Kidney (tissue), 22 donors: Measurements from ENCODE around the gene SURF6. TPM values are rescaled to one million over a fixed set of nuclear protein-coding genes. Genes with fewer than 3 reads are reported as not detected.

Experiments
- DNase-seq, 5 donors: peaks; one replicate each; pipeline ENCODE4 v3.0.0-alpha.2; 2013 to 2020
- FAIRE-seq: peaks from 2 replicates; lab custom pipeline; 2012; peaks lifted over from hg19 to GRCh38; lab: Jason Lieb, UNC
- H3K27ac ChIP-seq, 2 donors: one replicate each; pipeline ENCODE4 v1.7.0; 2013; ENCODE audit warnings: low read depth in 2 of 2, low read length in 2 of 2, inconsistent platforms in 1 of 2
- H3K27me3 ChIP-seq: one replicate; pipeline ENCODE4 v1.7.1; 2013; ENCODE audit warnings: low read length, inconsistent platforms; ENCODE audit not compliant: control insufficient read depth, insufficient read depth
- H3K36me3 ChIP-seq, 3 donors: one replicate each; pipeline versions ENCODE4 v1.7.0 to v1.7.1; 2013; ENCODE audit warnings: low read length in 3 of 3, control low read depth in 1 of 3, inconsistent platforms in 1 of 3; ENCODE audit not compliant: insufficient read depth in 3 of 3, control insufficient read depth in 2 of 3
- H3K4me1 ChIP-seq, 3 donors: one replicate each; pipeline versions ENCODE4 v1.7.0 to v1.7.1; 2013; ENCODE audit warnings: low read length in 3 of 3, inconsistent platforms in 1 of 3, low read depth in 1 of 3; ENCODE audit not compliant: control insufficient read depth in 2 of 3, insufficient read depth in 2 of 3
- H3K4me3 ChIP-seq, 3 donors: one replicate each; pipeline versions ENCODE4 v1.7.0 to v1.8.1; 2013; ENCODE audit warnings: low read length in 3 of 3, control low read depth in 1 of 3, inconsistent platforms in 1 of 3
- H3K9ac ChIP-seq, 3 donors: one replicate each; pipeline versions ENCODE4 v1.7.0 to v1.7.1; 2013; ENCODE audit warnings: low read length in 3 of 3, control low read depth in 1 of 3, inconsistent platforms in 1 of 3
- H3K9me3 ChIP-seq, 3 donors: one replicate each; pipeline versions ENCODE4 v1.7.0 to v1.7.1; 2013; ENCODE audit warnings: low read length in 3 of 3, control low read depth in 1 of 3, inconsistent platforms in 1 of 3; ENCODE audit not compliant: control insufficient read depth in 2 of 3, insufficient read depth in 1 of 3
- CTCF ChIP-seq: IDR thresholded peaks from 3 replicates; pipeline ENCODE4 v1.5.1; 2012; ENCODE audit warnings: mild to moderate bottlenecking, moderate library complexity, borderline replicate concordance; ENCODE audit not compliant: insufficient read depth; ENCODE audit errors: extremely low read depth
- intact Hi-C: fragments of 100-400 bp; cut with DNase I; formaldehyde crosslinking; loops from one replicate; pipeline ENCODE4 v1.11.1; 2022
- long read RNA-seq, 10 donors: library from polyadenylated mRNA in 1 of 10; unstranded in 1 of 10; transcript quantifications; one replicate each; pipeline ENCODE4 v2.0.0 and lab custom pipeline, GENCODE V29; 2021 to 2026
- polyA plus RNA-seq: library from polyadenylated mRNA; stranded (reverse); fragments of 350-450 nt; fragmentation: Illumina TruSeq; extraction: RNeasy Lipid Tissue Mini Kit (QIAGEN cat#74804); gene quantifications from one replicate; pipeline ENCODE4 v1.2.3, GENCODE V29; 2014; ENCODE audit warnings: low read depth, low replicate concordance; ENCODE audit not compliant: insufficient read depth
- total RNA-seq: library from RNA; stranded (reverse); fragmentation: NEBNext Ultra II Directional; extraction: Animal tissue kit (Norgen Biotek cat#: 25700); gene quantifications from one replicate; pipeline ENCODE4 v1.2.1, GENCODE V29; 2021
- donor health status: control.
- donor health status: control.
- donor health status: control.
- donor health status: control.
- donor health status: control.
- donor health status: DM: yes; HTN: yes; CAD: no.
- donor health status: Normal renal cell carcinoma (clear cell type).

Gene SURF6
- 17.3 TPM for total RNA-seq
- 16.8 TPM for polyA plus RNA-seq
- long read RNA-seq, donor 1, full-length matches to known transcripts, result 9 of 9 reads
- long read RNA-seq, donor 1, partial matches to known transcripts, result 0 of 9 reads
- long read RNA-seq, donor 1, other reads (novel, unspliced or antisense), result 0 of 9 reads
- long read RNA-seq, donor 2, full-length matches to known transcripts, result 6 of 6 reads
- long read RNA-seq, donor 2, partial matches to known transcripts, result 0 of 6 reads
- long read RNA-seq, donor 2, other reads (novel, unspliced or antisense), result 0 of 6 reads
- long read RNA-seq, donor 3, full-length matches to known transcripts, result 13 of 13 reads
- long read RNA-seq, donor 3, partial matches to known transcripts, result 0 of 13 reads
- long read RNA-seq, donor 3, other reads (novel, unspliced or antisense), result 0 of 13 reads
- long read RNA-seq, donor 4, full-length matches to known transcripts, result 12 of 12 reads
- long read RNA-seq, donor 4, partial matches to known transcripts, result 0 of 12 reads
- long read RNA-seq, donor 4, other reads (novel, unspliced or antisense), result 0 of 12 reads
- long read RNA-seq, donor 5, result 0 reads
- long read RNA-seq, donor 6, full-length matches to known transcripts, result 1 of 1 reads
- long read RNA-seq, donor 6, partial matches to known transcripts, result 0 of 1 reads
- long read RNA-seq, donor 6, other reads (novel, unspliced or antisense), result 0 of 1 reads
- long read RNA-seq, donor 7, full-length matches to known transcripts, result 38 of 64 reads
- long read RNA-seq, donor 7, partial matches to known transcripts, result 7 of 64 reads
- long read RNA-seq, donor 7, other reads (novel, unspliced or antisense), result 19 of 64 reads
- long read RNA-seq, donor 8, full-length matches to known transcripts, result 7 of 7 reads
- long read RNA-seq, donor 8, partial matches to known transcripts, result 0 of 7 reads
- long read RNA-seq, donor 8, other reads (novel, unspliced or antisense), result 0 of 7 reads
- long read RNA-seq, donor 9, full-length matches to known transcripts, result 6 of 6 reads
- long read RNA-seq, donor 9, partial matches to known transcripts, result 0 of 6 reads
- long read RNA-seq, donor 9, other reads (novel, unspliced or antisense), result 0 of 6 reads
- long read RNA-seq, donor 10, full-length matches to known transcripts, result 8 of 8 reads
- long read RNA-seq, donor 10, partial matches to known transcripts, result 0 of 8 reads
- long read RNA-seq, donor 10, other reads (novel, unspliced or antisense), result 0 of 8 reads

GRCh38 chr9:133335924-133336811 is at the start of gene SURF6:
Gene SURF6, minus strand, starts transcription at chr9:133336188. Its CDS starts 56 bp downstream, at chr9:133336132.
- H3K27me3 ChIP-seq, result no peaks in the 10 kb centered on the region
- H3K36me3 ChIP-seq, result peaks cover 0 to 21% (median 20%) of the 10 kb centered on the region in 3 donors
- H3K4me3 ChIP-seq, result peak within 1 kb of the TSS; percentile 70 to 88 (median 78)
- intact Hi-C loops, result loop anchor here (10.0 kb wide), 1 partner anchor 151 kb away; no protein-coding TSS in a partner anchor
- no peak for FAIRE-seq
- peak within 1 kb of the TSS; percentile 72 to 85 (median 73) for H3K9ac ChIP-seq
- H3K27ac ChIP-seq, result peak within 1 kb of the TSS; percentile 47 to 67
- no peaks in the 10 kb centered on the region for H3K9me3 ChIP-seq
- DNase-seq, result peak; percentile 91 to 97 (median 94)
- peak; percentile 21 for TF ChIP-seq CTCF
- H3K4me1 ChIP-seq, result peaks cover 0 to 22% (median 0%) of the 10 kb centered on the region in 3 donors

- FAIRE-seq (no peak), DNase-seq (no peak)
- Histone ChIP-seq H3K27me3 (no peaks in the 10 kb centered on the region), H3K4me3 (no peak overlapping the region), H3K36me3 (peaks cover 0 to 3% (median 0%) of the 10 kb centered on the region in 3 donors), H3K9me3 (peaks cover 0 to 4% (median 0%) of the 10 kb centered on the region in 3 donors), H3K9ac (no peak overlapping the region), H3K27ac (no peak overlapping the region), H3K4me1 (no peaks in the 10 kb centered on the region)
- TF ChIP-seq CTCF, result no peak
- intact Hi-C loops, result no loop called here
Measured at GRCh38 chr9:133385452-133385851, 49.5 kb upstream of the SURF6 start.

GRCh38 chr9:133384736-133385321 is 48.8 kb upstream of the SURF6 start:
- FAIRE-seq, result no peak
- TF ChIP-seq CTCF, result no peak
- H3K9me3 ChIP-seq, result peaks cover 0 to 4% (median 0%) of the 10 kb centered on the region in 3 donors
- H3K27me3 ChIP-seq, result no peaks in the 10 kb centered on the region
- H3K4me3 ChIP-seq, result no peak overlapping the region
- DNase-seq, result no peak
- no peaks in the 10 kb centered on the region for H3K4me1 ChIP-seq
- H3K36me3 ChIP-seq, result peaks cover 0 to 3% (median 0%) of the 10 kb centered on the region in 3 donors
- no peak overlapping the region for H3K27ac ChIP-seq
- intact Hi-C loops, result no loop called here
- no peak overlapping the region for H3K9ac ChIP-seq
